Esophagus squamous epithelium (tissue), 4 donors: ENCODE data around the gene MFAP3.

Experiments used
- CTCF ChIP-seq, 6 experiments: fragments of 450-650 bp in 4 of 6; fragments of 200-600 bp in 2 of 6; sonication (generic) in 2 of 6; IDR thresholded peaks; one replicate each; pipeline ENCODE4 v1.5.1; 2016 to 2019; ENCODE audit warnings: antibody characterized with exemption in 6 of 6, mild to moderate bottlenecking in 4 of 6, moderate library complexity in 4 of 6
- POLR2A ChIP-seq, 4 donors: fragments of 450-650 bp; IDR thresholded peaks; one replicate each; pipeline ENCODE4 v1.6.1; 2017; ENCODE audit warnings: antibody characterized with exemption in 4 of 4, mild to moderate bottlenecking in 4 of 4, moderate library complexity in 3 of 4

- TF ChIP-seq CTCF (IDR thresholded peaks at IDR 0.05): no peak
- no peak for TF ChIP-seq POLR2A (IDR thresholded peaks at IDR 0.05)
These were observed 10.9 kb downstream of the MFAP3 start for GRCh38 chr5:154049636-154050035.
